MM.1S (cell line): Measurements from ENCODE around the gene ANG.

Experiments
- DNase-seq: peaks from one replicate; pipeline ENCODE4 v3.0.0-alpha.2; 2015
- H2AFZ ChIP-seq: fragments of 300-600 bp; sonication (generic); 2 replicates; pipeline ENCODE4 v1.6.0; 2016; ENCODE audit warnings: antibody characterized with exemption, low read length
- H3F3A ChIP-seq: fragments of 300-600 bp; sonication (generic); 2 replicates; pipeline ENCODE4 v1.6.1; 2016; ENCODE audit warnings: mild to moderate bottlenecking, antibody characterized with exemption, low read length, moderate library complexity, mixed read lengths; ENCODE audit not compliant: insufficient read depth
- H3K27ac ChIP-seq: fragments of 300-600 bp; sonication (generic); 2 replicates; pipeline ENCODE4 v1.5.1; 2016; ENCODE audit warnings: mild to moderate bottlenecking, low read length
- H3K27me3 ChIP-seq: fragments of 300-600 bp; sonication (generic); replicated peaks from 2 replicates; pipeline ENCODE4 v1.6.0; 2016; ENCODE audit warnings: low read length; ENCODE audit not compliant: insufficient read depth
- H3K36me3 ChIP-seq: fragments of 300-600 bp; sonication (generic); replicated peaks from 2 replicates; pipeline ENCODE4 v1.6.1; 2016; ENCODE audit warnings: mild to moderate bottlenecking, low read length, mixed read lengths; ENCODE audit not compliant: insufficient read depth
- H3K4me1 ChIP-seq: fragments of 300-600 bp; sonication (generic); 2 replicates; pipeline ENCODE4 v1.6.1; 2016; ENCODE audit warnings: low read length, mixed read lengths
- H3K4me2 ChIP-seq: fragments of 300-600 bp; sonication (generic); 2 replicates; pipeline ENCODE4 v1.6.0; 2016; ENCODE audit warnings: low read depth, low read length
- H3K4me3 ChIP-seq: fragments of 300-600 bp; sonication (generic); 2 replicates; pipeline ENCODE4 v1.5.1; 2016; ENCODE audit warnings: low read length, mixed read lengths
- H3K79me2 ChIP-seq: fragments of 300-600 bp; sonication (generic); 2 replicates; pipeline ENCODE4 v1.6.1; 2016; ENCODE audit warnings: mixed run types, low read length, mixed read lengths
- H3K9ac ChIP-seq: fragments of 300-600 bp; sonication (generic); 2 replicates; pipeline ENCODE4 v1.6.1; 2016; ENCODE audit warnings: low read length, mixed read lengths
- H3K9me2 ChIP-seq: fragments of 300-600 bp; sonication (generic); replicated peaks from 2 replicates; pipeline ENCODE4 v1.6.1; 2016; ENCODE audit warnings: mild to moderate bottlenecking, low read length, mixed read lengths; ENCODE audit not compliant: insufficient read depth
- H3K9me3 ChIP-seq: fragments of 300-600 bp; sonication (generic); replicated peaks from 2 replicates; pipeline ENCODE4 v1.6.1; 2016; ENCODE audit warnings: mild to moderate bottlenecking, low read length, mixed read lengths; ENCODE audit not compliant: insufficient read depth
- H4K20me1 ChIP-seq: fragments of 300-600 bp; sonication (generic); 2 replicates; pipeline ENCODE4 v1.6.1; 2016; ENCODE audit warnings: mild to moderate bottlenecking, low read length, moderate library complexity, mixed read lengths; ENCODE audit not compliant: insufficient read depth
- EZH2 ChIP-seq: fragments of 300-600 bp; sonication (generic); optimal IDR thresholded peaks from 2 replicates; pipeline ENCODE3; 2017; ENCODE audit warnings: low read depth, mild to moderate bottlenecking, antibody characterized with exemption, low read length, mixed read lengths
- EZH2phosphoT487 ChIP-seq: fragments of 300-600 bp; sonication (generic); IDR thresholded peaks from 2 replicates; pipeline ENCODE4 v1.6.1; 2018; ENCODE audit warnings: antibody characterized with exemption, low read length
- TF ChIP-seq, protein P1 (sequence below): fragments of 300-600 bp; sonication (generic); IDR thresholded peaks from 2 replicates; pipeline ENCODE4 v1.5.1; 2016; ENCODE audit warnings: antibody characterized with exemption, low read length, mixed read lengths

The ANG gene

DNA sequence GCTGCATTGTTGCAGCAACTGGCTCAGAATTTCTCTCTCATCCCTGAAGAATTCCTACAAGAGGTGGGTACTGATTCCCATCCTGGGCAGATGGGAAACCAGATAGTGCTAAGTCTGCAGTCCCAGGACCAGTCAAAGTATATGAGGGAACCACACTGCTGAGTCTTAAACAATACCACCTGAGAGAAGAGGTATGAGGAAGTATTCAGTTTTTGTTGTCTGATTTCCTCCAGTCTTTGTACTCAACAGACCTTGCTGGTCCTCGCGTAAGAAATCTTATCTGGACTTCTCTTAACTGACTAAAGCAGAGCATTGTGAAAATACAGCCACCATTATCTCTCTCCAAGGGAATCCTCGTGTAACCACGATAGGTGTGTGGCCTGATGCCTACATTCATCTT is 53.6 kb downstream of the ANG start:
- DNase-seq: no peak
- Histone ChIP-seq H3K9me3 (no peaks in the 10 kb centered on the region), H3F3A (no peaks in the 10 kb centered on the region), H3K9me2 (no peaks in the 10 kb centered on the region), H3K79me2 (no peaks in the 10 kb centered on the region), H3K27ac (no peak overlapping the region), H3K4me3 (no peak overlapping the region), H2AFZ (no peak overlapping the region), H3K4me1 (no peaks in the 10 kb centered on the region), H3K27me3 (no peaks in the 10 kb centered on the region), H3K4me2 (no peak overlapping the region), H3K36me3 (no peaks in the 10 kb centered on the region), H3K9ac (no peak overlapping the region), H4K20me1 (no peaks in the 10 kb centered on the region)
- TF ChIP-seq EZH2phosphoT487 (no peak), EZH2 (no peak)
- TF ChIP-seq, protein P1, sequence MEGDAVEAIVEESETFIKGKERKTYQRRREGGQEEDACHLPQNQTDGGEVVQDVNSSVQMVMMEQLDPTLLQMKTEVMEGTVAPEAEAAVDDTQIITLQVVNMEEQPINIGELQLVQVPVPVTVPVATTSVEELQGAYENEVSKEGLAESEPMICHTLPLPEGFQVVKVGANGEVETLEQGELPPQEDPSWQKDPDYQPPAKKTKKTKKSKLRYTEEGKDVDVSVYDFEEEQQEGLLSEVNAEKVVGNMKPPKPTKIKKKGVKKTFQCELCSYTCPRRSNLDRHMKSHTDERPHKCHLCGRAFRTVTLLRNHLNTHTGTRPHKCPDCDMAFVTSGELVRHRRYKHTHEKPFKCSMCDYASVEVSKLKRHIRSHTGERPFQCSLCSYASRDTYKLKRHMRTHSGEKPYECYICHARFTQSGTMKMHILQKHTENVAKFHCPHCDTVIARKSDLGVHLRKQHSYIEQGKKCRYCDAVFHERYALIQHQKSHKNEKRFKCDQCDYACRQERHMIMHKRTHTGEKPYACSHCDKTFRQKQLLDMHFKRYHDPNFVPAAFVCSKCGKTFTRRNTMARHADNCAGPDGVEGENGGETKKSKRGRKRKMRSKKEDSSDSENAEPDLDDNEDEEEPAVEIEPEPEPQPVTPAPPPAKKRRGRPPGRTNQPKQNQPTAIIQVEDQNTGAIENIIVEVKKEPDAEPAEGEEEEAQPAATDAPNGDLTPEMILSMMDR: no peak

DNA sequence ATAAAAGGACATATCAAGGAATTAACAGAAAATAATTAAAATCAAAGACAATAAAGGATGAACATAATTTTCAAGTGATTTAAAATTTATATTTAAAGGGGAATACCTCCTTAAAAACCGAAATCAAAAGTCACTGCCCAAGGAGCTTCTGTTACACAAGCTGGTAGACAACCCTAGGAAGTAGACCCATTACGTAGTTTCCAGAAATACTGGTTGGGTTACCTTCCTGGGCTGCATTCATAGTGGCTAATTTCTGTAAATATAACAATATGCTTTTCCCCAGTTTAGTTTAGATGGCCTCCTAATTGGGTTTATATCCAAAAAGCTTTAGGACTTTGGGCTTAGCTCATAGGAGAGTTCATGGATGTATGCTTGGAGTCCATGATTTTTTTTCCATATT is 55.0 kb downstream of the ANG start:
- Histone ChIP-seq H3K79me2 (no peaks in the 10 kb centered on the region), H3K4me3 (no peak overlapping the region), H3K9me2 (no peaks in the 10 kb centered on the region), H3K9ac (no peak overlapping the region), H3K27ac (no peak overlapping the region), H3K4me2 (no peak overlapping the region), H3K27me3 (no peaks in the 10 kb centered on the region), H3K36me3 (no peaks in the 10 kb centered on the region), H3K9me3 (no peaks in the 10 kb centered on the region), H4K20me1 (no peaks in the 10 kb centered on the region), H3K4me1 (no peaks in the 10 kb centered on the region), H2AFZ (no peak overlapping the region), H3F3A (no peaks in the 10 kb centered on the region)
- TF ChIP-seq, protein P1: no peak
- TF ChIP-seq EZH2 (no peak), EZH2phosphoT487 (no peak)
- DNase-seq: no peak
